HT-29 (cell line): ENCODE results near the gene DNM3. TPM values are rescaled to one million over a fixed set of nuclear protein-coding genes. Genes with fewer than 3 reads are reported as not detected.
"Not testable (repeated sequence)": the region's sequence is repeated elsewhere in the genome, so short reads cannot be mapped to it uniquely, and the experiment has no call there.

ENCODE experiments used
- DNase-seq: peaks from one replicate; pipeline ENCODE4 v3.0.0-alpha.2; 2015; ENCODE audit warnings: low spot score
- total RNA-seq: library from RNA; depleted of rRNA; stranded (reverse); fragments of >200 nt; shearing (Covaris generic); gene quantifications from 2 replicates; pipeline ENCODE4 v1.2.3, GENCODE V29; 2014

Gene DNM3
- total RNA-seq, 1 experiment from 2014 or later: 1.3 TPM

DNA sequence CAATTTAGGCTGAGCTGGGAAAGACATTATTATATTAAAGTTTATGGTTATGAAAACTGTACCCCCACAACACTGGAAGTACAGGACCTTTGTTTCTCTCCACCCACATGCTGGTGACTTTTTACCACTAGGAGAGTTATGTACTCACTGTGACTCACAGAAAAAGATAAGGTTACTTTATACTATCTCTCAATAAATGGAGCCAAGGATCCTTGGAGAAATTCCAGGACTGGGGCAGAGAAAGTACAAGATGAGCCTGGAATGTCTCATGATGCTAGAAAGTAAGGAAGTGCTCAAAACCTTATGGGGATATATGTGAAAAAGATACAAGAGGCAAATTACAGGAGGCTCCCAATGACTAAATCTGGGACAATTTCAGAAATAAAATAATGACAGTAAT is 515.3 kb downstream of the DNM3 start:
- DNase-seq: peak; percentile 60

DNA sequence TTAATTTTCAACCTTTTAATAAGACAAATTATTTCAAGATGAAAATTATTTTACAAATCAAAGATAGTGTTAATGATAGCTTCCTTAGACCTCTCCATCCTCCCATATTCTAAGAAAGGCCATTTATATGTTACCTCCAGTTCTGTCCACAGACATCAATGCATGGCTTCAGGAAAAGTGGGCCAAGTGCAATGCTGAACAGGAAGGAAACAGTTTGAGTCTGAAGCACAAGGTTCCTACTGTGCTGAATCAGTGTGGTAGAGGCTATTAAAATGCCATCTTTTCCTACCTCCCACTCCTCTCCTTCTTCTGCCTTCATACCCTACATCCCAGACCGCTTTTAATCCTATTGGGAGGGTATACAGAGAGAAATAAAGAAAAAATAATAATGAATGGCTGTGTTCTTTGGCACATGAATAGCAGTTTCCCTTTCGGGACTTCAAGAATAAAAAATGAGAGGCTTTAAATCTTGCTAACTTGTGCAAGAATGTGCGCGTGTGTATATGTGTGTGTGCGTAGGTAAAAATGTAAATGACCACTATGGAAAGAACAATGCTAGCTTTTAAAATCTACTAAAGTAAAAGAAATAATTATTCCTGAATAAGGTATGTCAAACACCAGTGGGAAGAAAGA is 516.6 kb downstream of the DNM3 start:
- no peak for DNase-seq

DNA sequence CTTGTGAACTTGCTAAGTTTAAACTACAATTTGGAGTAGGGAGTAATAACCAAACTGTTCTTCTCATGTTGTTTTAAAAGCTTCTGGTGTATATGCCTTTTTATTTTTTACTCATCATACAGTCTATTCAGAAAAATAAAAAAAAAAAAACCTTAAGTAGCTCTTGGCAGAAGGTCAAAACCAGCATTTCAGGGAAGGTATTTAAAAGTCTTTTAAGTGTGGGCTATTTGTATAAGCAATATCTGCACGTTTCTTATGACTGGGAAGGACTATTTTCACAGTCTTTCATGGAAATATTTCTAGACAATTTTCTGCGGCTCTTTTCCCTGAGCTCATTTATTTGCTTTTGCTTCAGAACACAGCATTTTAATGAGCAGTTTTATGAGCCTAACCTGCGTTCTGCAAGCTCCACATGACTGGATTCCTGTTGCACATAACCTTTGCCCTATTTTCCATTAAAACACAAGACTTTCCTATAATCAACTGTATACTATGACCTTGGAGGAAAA is 518.2 kb downstream of the DNM3 start:
- DNase-seq: peak; percentile 80

DNA sequence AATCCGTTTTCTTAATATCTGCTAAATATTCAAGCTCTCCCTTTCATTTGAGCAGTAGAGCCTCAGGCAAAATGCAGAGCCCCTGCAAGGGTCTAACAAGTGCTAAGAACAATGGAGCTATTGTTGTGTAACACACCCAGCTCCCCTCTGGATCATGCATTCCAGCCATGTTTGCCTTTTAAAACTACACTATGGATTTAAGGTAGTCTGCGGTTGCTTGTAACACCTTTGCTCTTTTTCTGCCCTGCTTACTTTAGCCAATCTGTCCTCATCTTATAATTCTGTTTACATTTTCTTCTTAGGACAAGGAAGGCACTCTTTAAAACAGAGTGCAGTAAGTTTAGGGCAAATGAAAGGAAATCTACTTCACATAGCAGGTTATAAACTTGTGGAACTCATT is 519.2 kb downstream of the DNM3 start:
- peak; percentile 83 for DNase-seq

DNA sequence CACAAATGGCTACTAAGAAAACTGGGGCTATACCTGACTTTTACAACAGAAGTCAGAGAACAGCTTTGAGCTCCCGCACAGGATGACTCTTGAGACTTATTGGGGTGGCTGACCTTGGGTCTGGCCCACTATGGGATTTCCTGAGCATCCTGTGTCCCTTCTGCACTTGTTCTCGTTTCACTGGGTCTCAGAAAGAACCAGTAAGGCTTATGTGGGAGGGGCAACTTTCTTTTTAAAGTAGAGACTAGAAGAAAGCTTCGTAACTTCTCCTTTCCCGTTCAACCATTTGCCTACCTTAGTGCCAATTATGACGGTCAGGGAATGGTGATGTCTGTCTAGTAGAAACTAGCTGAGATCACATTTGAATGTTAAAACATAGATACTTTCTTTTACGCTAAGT is 519.7 kb downstream of the DNM3 start:
- DNase-seq: no peak

DNA sequence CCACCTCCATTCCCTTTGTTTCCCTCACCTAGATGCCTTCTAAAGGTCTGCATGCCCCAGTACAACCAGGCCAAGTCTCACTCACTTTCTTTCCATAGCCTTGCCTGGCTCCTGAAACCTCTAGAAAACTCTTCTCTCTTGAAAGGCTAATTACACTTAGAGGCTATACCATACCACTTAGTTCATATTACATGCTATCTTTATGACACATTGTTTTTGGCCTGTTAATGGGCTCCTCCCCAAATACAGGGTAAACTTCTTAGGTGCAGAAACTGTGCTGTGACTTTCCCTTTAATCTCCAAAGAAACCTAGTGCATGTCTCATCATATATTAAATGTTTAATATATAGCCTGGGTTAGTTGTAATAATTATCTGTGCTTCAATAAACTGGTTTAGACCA is 522.6 kb downstream of the DNM3 start:
- no peak for DNase-seq

DNA sequence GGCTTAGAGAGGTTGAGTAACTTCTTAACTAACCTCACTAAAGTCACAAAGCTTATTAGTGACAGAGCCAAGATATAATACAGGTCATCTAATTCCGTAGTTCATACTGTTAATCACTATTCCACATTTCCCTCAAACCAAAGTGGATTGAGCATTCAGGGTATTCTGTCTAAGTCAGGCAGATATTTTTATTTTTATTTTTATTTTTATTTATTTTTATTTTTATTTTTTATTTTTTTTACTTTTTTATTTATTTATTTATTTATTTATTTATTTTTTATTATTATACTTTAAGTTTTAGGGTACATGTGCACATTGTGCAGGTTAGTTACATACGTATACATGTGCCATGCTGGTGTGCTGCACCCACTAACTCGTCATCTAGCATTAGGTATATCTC is 530.3 kb downstream of the DNM3 start:
- not testable (repeated sequence) for DNase-seq

DNA sequence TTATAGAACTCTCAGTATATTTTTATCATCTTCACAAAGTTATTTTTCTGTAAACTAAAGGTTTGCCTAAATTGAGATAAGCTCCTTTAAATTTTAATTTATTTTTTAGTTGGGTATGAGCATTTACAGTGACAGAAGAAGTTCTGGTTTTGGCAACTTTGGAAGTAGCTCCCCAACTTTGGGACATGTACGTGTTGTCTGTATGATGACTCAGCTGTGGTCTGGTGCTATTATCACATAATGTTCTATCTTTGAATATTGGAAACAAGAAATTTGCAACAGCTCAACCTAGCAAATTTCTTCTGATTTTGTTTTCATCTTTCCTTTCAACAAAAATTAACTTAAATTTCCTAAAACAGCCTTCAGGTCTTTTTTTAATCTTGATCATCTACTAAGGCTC is 532.6 kb downstream of the DNM3 start:
- DNase-seq: no peak

DNA sequence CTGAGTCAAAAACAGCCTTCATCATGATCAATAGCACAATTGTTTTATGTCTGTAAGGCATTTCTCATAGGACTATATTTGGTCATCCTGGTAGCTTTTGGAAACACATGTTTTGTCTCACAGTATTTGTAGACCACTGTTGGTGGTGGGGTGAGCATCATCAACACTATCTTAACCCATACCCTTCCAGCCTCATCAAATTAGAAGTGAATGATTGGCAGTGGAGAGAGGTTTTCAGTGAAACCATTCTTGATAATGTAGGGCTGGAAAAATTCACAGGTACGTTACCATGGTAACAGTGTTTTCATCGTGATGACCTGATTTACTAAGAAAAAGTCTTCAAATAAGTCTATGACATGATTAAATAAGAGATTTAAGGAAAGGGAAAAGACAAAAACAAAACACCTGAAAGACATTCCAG is 533.9 kb downstream of the DNM3 start:
- no peak for DNase-seq

DNA sequence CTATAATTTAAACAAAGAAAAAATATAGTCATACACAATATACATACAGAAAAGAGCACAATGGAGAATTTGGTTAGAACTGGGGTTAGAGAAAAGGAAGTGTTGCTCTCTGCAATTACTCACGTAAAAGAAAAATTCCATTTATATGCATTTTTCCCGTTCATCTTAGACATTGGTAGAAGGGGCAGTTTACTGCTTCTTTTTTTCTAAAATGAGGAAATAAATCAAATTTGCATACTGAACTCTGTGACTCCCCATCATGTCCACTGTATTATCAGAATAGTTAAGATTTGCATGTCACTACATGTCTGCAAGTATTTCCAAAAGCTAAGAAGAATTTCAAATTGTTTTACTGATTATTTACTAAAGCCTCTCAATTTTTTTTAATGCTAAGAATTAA is 535.1 kb downstream of the DNM3 start:
- no peak for DNase-seq

DNA sequence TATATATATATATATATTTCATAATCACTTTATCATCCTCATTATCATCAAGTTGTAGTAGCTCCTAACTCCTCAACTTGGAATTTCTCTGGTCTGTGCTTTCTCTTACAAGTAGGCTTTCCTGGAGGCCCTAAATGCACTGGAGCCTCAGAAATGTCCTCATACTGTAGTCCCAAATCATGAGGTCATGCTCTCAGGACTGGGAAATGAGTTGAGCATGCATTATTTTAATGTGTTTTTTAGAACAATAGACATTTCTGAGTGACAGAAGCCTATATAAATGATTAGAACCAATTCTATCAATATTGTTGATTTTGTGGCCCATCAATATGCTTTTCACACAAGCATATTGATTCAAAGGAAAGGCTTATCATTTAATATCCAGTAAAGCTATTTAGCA is 536.3 kb downstream of the DNM3 start:
- no peak for DNase-seq

DNA sequence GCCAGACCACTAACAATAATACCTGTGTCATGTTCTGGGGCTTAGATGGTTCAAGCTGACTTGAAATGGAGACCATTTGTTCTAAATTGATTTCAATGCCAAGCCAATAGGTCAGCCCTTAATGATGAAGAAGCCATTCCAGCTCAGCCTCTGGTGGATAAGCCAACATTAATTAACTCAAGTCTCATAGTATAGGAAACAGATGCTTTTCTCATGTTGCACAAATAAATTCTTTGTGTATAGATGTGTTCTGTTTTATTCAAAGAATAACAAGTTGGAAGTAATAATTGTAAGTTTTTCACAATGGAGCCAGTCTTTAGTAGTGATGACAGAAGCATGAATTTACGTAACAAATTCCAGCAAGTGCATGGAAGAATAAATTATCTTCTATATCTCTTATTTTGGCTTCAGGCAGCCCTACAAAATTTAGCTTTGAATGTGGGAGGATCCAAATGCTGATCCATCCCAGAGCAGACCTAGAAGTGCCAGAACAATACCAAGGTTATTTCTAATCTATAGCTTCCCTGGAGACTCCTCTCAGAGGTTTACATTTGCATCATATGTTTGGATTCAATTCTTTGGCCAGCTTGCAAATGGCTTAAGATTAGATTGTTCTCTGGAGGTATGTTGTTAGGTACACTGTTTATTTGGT is 536.9 kb downstream of the DNM3 start:
- DNase-seq: no peak

DNA sequence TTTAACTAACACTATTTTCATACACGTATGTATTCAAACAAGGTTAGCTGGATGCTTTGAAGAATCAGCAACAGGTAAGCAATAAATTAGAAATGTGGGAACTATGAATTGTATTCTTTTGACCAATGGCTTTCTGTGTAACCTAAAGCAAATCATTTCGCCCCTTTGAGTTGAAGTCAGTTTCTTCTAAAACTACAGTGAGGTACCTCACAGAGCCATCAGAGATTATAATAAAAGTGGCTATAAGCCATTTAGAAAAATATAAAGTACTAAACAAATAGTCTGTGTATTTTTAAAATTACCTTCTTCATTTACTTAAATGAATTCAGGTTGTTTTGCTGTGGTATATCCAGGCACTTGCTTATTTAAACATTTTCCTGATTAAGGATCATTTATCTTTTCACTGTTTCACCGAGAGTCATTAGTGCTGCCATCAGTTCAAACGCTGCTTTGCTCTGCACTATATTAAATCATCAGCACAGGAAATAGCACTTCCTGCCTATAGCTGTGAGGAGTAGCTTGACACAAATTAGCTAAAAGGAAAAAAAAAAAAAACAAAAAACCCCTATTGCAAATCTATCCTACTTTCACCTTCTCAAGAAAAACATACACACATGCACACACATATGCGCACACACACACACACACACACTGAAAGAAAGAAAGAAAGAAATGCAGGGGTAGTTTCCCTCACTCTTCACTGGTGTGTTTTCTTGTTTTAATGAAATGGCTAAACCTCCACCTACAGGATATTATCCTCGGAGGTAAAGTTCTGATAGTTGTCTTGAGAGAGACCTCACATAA is 539.3 kb downstream of the DNM3 start:
- no peak for DNase-seq

DNA sequence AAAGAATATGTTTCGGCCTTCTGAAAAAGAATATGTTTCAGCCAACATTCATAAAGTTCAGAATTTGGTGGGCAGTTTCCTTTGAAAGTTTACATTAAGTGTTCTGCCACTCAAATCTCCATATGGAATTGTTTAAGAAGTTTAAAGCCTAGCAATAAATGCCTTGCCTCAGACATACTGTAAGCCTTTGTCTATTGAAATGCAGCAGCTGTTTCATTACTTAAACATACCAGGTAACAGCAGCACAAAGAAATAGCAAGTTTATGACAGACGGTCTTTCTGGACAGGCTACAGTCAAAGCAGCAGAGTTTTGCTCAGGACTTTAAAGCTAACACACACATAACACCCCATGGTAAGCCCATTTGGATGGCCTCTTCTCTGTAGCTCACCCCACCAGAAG is 540.6 kb downstream of the DNM3 start:
- DNase-seq: no peak

DNA sequence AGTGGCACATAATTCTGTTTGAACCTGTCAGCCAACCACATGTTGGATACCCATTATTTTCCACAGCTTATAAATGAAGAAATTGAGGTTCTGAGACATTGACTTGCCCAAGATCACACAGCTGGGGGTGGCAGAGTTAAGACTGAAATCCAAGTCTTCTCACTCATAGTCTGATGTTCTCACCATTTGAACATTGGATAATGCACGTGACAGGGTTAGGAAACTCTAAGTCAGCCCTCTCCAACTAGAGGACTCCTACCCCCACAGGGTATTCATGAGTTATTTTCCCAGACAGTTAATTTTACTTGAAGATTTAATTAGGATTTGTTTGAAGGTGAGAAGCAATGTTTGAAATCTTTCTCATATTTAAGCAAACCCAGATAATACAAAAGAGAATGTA is 541.1 kb downstream of the DNM3 start:
- DNase-seq: no peak

DNA sequence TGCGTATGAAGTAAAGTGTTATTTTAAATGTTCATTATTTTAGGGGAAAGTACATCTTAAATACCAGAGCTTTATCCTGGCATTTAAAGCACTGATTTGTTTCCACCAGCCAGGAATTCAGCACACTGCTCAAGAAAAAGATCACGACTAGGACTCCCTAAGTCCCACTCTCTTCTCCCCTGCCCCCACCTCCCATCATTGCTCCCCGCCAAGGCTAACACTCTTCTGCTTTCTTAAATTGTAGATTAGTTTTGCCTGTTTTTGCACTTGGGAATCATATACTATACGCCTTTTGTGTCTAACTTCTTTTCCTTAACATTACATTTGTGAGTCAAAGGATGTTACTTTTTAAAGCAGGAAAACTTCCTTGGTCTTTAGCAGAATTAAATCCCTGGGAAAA is 541.7 kb downstream of the DNM3 start:
- no peak for DNase-seq

DNA sequence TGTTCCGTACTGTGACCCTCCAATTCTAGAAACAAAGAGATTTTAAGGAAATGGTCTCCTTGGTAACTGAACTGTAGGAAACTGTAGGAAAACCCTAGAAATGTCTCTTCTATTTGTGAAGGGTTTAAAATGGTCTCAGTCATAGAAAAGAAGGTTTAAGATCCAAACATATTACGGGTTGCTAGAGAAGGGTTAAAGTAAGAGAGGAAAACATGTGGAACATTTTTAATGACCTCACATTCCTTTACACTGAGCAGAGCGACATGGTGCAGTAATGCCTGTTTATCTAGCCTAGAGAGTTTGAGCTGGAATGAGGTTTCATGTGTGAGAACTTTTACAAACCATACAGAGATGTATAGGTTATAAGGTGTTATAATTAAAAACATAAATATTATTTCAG is 542.2 kb downstream of the DNM3 start:
- DNase-seq: no peak

DNA sequence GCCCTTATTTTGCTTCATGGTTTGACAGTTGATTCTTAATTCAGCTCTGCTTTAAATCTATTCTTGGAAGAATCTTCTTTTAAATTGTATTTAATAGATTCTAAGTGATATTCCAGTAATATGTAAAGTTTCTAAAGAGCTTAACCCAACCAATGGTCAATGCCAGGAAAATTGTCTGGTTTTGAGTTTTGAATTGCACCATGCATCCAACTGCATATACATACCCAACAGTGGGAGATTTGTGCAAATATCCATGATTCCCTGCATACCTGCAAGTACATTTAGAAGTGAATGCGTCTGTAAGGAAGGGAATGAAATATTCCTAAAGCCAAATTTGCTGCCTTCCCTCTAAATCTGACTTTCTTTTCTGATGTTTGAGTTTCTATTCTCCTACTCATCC is 543.4 kb downstream of the DNM3 start:
- no peak for DNase-seq

DNA sequence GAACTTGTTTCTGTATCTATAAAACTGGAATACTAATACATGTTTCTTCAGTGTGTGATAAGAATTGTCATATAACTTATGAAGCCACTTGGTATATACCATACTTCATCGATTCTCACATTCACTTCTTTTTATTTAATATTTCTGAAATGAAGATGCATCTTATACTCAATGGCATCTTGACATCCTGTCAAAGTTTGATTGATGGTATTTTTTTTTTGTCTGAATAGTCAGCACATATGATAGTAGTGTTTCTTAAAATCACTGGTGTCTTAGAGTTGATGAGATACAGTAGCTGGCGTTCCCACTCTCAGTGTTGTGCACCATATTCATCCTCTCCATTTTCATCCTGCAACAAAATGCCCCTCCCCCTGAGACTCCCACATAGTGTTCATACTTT is 544.7 kb downstream of the DNM3 start:
- DNase-seq: no peak

DNA sequence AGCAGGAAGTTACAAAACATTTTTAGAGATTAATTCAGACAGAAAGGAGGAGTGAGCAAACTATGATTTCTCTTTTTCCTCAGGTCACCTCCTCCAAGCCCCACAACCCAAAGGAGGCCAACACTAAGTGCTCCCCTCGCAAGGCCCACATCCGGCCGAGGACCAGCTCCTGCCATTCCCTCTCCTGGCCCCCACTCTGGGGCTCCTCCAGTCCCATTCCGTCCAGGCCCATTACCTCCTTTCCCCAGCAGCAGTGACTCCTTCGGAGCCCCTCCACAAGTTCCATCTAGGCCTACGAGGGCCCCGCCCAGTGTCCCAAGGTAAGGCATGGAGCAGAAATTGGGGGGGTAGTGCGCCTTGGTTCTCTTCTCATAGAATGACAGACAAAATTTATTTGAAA is 547.2 kb downstream of the DNM3 start:
- DNase-seq: no peak

DNA sequence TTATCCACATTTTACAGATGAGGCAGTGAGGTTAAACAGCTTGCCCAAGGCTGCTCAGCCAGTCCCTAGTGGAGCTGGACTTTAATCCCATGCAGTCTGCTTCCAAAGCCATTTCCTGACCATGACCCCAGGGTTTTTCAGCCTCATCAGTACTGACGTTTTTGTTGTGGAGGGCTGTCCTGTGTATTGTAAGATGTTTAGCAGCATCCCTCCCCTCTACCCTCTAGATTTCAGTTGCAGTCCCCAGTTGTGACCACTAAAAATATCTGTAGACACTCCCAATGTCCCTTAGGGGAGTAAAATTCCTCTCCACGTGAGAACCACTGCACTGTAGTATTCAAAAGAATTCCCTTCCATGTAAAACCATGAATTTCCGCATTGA is 549.0 kb downstream of the DNM3 start:
- no peak for DNase-seq

DNA sequence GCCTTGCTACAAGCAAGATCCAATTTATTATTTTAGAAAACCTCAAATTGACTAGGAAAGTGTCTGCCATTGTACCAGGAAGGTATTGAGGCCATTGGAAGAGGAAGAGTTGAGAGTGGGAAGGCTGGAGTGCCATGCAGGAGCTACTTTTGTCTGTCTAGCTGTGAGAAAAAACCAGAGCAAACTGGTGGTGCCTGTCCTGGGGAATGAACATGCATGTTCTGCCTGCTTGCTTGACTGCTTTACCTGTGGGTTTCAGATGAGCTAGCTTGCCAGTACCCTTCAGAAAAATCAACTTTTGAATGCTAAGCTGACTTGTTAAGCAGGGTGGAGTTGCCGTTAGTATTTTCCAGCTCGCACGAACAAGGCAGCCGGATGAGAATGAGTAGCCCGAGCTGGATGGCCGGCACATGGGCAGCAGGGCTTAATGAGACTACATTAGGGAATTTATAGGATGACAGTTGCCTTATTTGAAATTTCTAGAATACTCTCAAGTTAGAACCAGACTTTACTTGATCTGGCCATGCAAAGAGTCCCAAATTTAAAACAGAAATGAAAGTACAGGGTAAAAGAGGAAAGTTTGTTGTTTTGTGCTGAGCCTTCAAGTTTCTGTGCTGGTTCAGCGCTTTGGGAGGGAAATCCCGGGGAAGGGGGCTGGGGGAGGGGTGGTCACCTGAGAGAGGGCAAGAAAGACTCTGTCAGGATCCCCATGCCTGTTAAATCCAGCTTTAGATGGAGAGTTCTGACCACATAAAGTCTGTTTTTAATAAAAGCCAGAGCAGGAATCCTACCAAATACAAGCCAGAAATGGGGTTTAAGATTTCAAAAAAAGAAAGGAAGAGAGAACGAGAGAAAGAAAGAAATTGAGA is 549.6 kb downstream of the DNM3 start:
- DNase-seq: no peak
